GM18861 (cell line): ENCODE data around the gene BLOC1S1.
A peak's percentile ranks its signal among the peaks of the same experiment; 100 is the strongest.

Experiments used
- ATAC-seq: cut with Tn5 transposase; IDR thresholded peaks from one replicate; pipeline ENCODE4 v1.9.1; 2021; ENCODE audit not compliant: unreplicated experiment

BLOC1S1 gene

DNA sequence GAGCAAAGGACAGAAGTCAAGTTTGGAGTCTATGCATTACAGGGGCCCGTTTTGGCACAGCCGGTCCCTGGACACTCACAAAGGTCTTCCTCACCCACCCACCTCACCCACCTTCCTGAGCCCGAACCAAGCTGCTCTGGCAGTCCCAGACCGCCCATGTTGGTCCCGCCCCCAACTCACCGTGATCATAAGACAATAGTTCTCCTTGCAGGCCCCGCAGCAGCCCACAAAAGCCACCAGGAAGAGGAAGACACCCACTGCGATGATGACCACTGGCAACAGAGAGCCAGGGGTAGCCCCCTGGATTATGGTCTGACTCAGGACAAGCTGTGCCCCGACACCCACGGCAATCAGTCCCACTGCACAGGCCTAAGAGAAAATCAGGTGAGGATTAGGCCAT, 11.1 kb downstream of the BLOC1S1 start:
- no peak for ATAC-seq

DNA sequence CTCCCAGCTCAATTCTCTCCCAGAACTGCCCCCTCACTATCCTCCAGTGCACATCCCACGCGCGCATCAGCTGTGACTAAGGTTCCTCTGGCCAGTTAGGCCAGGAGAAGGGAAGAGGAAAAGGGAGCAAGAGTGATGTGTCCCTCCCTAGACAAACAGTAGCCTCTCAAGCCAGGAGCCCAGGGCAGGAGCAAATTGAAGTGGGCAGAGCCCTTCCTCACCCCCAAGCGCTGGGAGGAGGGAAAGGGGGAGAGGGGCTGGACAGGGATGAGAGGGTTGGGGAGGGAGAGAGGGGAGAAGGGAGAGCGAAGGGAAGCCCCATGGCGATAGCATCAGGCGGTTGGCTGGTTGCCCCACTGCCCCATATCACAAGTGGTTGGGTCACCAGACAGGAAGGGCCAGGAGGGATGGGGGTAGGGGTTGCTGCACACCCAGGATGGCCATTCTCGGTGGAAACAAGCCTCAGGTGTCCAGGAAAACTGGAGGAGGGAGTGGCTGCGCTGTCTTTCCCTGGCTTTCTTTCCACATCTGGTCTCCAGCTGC, 11.9 kb downstream of the BLOC1S1 start:
- ATAC-seq = no peak

DNA sequence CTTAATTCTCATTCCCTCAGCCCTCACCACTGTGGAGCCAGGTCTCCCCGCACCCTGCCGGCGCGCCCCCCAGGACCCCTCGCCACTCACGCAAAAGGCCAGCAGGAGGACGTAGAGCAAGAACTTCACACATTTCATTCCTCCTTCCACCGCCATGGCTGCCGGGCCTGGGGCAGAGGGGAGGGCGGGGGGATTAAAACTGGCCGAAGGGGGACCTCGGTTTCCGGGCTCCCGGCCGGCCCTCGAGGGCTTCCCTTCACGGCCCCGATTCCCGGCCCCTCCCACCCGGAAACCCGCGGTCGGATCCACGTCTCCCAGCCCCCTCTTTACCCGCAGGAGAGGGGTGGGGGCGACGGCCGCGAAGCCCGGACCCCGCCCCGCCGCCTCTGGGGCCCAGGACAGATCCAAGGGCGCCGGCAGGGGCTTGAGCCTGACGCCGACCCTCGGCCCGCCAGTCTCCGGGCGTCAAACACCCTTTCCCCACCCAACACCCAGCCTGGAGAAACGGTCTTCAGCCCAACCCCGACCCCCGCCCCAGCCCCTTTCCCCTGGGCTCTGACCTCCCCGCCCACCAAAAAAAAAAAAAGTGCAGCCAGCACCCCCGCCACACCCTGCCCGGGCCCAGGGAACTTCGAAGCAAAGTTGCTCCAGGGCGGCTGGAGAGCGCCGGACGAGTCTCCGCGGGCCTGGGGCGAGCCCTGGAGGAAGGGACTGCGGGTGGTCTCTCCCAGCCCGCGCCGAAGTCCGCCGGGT, 12.5 kb downstream of the BLOC1S1 start:
- no peak for ATAC-seq

DNA sequence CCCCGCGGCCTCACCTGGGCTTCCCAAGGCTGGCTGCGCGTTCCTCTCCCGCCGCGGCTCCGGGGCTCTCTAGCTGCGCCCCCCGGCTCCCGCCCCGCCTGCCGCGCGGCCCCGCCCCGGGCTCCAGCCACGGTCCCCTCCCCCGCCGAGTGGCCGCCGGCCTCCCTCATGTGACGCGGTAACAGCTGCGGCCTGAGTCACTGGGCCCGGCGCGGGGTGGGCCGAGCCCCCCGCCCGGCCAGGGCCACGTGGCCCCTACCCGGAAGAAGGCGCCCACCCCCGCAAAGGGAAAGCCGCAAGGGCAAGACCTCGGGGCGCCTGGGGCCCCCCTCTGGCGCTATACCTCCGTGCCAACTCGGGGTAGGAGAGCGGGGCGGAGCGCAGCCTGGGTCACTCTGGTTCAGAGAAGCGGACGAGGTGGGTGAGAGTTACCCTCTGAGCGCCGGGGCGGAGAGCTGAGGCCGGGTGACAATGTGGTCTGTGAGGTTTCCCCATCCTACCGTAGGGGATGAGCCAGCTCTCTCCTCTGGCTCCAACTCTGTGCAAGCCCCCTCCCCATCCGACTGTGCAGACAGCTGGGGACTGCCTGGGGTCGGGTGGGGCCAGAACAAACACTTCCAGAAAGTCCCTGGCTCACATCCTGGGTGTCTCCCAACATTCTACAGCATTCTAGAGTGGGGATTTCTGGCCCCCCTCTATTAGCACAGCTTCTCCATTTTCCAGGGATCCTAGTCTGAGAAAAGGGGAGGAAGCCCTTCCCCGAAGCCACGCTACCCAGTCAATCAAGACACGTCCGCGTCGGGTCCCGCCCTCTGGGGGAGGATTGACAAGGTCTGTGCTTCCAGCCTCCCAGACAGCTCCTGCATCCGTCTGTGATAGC, 13.3 kb downstream of the BLOC1S1 start, which contains the start of gene CD63:
TSS of gene CD63 (minus strand) at position 71 of the 880 bp plus-strand sequence. CDS start 668 bp downstream, outside the sequence.
- ATAC-seq = peak; percentile 61

DNA sequence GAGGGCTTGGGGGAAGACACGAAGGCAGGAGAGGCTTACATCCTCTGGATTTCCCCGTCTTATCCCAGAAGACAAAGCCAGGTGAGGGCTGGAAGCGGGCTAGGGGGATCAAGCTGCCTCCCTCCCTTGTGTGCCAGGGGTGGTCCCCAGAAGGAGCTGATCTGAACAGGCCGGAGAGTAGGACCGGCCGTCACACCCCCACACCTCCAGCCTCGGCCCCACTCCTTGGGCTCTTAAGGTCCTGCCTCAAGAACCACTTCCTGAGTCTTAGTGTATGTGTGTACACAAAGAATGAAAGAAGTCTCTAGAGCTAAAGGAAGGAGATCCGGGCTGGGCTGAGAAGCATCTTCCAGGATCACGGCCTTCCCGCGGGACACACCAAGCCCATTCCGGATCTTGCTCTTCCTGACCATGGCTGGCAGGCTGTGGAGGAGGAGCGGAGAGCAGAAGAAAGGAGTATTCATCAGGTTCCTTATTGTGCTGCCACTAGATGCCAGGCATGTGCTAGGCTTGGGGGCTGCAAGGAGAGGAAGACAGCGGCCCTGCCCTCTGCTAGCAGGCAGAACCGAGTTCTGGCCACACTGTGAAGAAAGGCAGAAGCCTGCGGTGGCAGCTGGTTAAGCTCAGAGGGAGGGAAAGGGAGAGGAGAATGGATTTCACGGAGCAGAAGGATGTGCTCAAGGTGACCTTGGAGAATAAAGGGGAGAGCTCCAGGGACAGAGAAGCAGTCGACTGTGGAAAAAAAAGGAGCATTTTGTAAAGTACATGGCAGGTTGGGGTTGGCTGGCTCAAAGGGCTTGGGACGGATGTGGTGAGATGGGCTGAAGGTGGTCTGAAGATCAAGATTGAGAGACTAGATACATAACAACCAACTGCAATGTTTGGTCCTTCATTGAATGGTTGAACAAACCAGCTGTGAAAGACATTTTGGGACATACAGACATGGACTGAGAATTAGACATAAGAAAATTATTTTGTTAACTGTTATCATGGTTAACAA, 14.3 kb downstream of the BLOC1S1 start:
- ATAC-seq = peak; percentile 29

DNA sequence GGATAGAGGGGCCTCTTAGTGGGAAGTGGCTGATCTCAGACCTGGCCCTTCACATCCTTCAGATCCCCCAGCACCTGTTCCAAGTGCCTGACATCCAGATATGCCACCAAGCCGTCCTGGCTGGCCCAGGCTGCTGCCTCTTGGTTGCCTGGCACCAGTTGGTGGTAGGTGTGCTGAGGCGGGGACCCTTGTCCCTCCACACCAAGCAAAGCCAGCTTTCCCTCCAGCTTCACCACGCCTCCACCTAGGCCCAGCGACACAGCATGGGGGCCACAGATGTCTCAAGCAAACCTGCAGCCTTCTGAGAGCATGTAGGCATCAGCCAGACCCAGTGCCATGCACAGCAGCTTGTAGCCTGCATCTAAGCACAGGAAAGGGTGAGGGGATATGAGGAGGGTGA, 16.4 kb downstream of the BLOC1S1 start:
- ATAC-seq = no peak

DNA sequence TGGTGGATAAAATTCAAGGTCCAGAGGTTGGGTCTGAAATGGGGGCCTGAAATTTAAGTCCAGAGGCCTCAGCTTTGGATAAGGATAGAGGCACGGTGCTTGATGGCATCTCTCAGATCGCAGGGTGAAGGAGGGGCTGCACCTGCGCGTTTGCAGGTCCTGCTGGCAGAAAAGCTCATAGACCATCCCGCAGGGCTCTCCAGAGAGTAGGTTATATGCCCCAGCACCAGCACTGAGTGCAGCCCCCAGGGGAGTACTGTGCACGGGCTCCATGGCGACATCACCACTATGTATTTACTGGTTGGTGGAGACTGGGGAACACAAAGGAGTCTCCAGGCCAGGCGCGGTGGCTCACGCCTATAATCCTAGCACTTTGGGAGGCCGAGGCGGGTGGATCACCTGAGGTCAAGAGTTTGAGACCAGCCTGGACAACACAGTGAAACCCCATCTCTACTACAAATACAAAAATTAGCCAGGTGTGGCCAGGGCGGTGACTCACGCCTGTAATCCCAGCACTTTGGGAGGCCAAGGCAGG, 17.2 kb downstream of the BLOC1S1 start:
- ATAC-seq = no peak

DNA sequence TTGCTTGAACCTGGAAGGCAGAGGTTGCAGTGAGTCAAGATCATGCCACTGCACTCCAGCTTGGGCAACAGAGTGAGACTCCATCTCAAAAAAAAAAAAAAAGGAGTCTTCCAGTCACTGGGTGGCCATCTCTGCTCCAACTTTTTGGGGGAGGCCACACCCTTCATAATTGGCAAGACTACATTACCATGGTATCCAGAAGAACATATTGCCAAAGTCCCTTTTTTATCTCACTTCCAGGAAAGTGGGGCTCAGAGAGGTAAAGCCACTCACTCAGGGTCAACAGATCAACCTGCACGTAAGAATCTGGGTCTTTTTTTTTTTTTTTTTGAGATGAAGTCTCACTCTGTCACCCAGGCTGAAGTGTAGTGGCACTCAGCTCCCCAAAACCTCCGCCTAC, 18.0 kb downstream of the BLOC1S1 start:
- ATAC-seq = no peak

DNA sequence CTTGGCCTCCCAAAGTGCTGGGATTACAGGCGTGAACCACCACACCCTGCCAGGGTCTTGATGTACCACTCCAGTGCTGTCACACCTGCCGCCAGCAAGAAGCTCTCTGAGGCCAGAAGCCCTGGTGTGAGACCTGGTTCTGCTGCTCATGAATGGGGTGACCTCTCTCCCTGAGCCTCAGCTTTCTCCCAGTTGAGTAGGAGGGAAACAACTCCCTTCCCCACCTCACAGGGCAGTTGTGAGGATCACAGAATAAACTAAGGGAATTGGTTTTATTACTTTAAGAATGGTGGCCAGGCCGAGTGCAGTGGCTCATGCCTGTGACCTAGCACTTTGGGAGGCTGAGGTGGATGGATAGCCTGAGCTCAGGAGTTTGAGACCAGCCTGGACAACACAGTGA, 18.7 kb downstream of the BLOC1S1 start:
- no peak for ATAC-seq

DNA sequence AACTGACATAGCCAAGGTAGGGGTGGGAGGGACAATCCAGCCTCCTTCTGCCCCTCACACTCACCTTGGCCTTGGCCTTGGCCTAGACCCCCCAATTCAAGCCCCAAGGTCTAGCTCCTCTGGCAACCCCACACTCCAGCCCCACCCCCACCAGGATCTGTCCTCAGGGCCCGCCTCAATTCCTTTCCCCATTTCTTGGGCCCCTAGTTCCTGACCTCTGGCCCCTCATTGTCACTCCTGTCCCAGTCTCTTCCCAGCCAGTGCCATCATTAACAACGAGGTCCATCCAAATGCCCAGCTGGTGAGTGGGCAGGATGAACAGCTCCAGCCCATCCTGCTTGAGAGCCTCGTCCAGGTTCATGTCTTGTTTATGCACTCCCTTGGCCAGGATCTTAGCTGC, 20.2 kb downstream of the BLOC1S1 start:
- ATAC-seq = no peak

DNA sequence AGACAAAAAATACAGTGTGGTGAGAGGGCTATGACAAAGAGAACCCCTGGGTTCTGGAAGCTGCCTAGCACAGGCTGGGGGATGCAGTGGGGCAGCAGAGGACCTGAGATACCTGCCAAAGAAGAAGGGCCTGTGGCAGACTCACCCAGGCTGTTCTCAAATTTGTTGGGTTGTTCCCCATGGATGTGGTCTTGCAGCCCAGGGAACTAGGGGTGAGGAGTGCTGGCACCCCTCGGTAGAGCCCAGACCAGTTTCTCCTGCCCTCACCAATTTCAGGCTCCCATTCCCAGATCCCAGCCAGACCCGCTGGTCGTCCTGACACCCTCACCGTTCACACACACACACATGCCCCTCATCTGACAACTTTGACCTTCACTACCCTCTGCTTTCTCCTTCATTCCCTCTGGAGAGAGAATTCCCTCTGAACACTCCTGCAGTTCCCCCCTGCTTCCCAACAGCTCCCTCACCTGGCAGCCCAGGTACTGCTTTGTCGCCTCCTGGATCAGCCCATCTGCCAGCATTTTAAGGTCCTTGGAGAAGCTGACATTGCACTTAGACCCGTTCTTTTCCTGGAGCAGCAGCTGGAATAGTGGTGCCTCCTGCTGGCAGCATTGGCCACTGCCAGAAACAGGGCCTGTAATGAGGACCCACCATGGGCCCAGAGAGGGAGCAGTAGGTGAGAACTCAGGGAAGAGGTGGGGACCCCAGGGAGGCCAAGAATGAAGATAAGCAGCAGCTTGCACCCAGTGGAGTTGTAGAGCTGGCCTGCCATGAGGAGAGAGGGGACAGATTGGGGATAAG, 21.1 kb downstream of the BLOC1S1 start:
- peak; percentile 35 for ATAC-seq

DNA sequence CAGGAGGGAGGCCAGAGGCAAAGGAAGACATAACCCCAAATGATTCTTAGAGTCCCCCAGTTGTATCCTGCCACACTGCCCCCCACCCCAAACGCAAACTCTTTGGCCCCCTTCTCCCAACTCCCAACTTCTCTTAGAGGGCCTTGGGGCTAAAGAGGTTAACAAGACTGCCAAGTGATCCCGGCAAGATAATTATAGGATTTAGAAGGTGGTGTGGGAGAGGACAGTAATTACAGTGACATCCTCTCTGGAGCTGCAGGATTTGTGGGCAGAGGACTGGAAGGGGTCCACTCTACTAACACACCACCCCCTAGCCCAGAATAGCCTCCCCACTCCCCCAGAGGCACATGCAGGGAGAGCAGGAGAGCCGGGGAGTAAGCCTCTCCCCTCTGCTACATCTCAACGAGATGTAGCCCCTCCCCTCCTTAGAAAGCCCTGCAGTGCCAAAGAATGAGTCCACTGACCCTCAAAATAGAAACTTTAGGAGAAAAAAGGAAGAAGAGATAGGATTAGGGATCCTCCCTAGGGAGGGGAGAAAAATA, 21.8 kb downstream of the BLOC1S1 start:
- ATAC-seq = peak; percentile 8

DNA sequence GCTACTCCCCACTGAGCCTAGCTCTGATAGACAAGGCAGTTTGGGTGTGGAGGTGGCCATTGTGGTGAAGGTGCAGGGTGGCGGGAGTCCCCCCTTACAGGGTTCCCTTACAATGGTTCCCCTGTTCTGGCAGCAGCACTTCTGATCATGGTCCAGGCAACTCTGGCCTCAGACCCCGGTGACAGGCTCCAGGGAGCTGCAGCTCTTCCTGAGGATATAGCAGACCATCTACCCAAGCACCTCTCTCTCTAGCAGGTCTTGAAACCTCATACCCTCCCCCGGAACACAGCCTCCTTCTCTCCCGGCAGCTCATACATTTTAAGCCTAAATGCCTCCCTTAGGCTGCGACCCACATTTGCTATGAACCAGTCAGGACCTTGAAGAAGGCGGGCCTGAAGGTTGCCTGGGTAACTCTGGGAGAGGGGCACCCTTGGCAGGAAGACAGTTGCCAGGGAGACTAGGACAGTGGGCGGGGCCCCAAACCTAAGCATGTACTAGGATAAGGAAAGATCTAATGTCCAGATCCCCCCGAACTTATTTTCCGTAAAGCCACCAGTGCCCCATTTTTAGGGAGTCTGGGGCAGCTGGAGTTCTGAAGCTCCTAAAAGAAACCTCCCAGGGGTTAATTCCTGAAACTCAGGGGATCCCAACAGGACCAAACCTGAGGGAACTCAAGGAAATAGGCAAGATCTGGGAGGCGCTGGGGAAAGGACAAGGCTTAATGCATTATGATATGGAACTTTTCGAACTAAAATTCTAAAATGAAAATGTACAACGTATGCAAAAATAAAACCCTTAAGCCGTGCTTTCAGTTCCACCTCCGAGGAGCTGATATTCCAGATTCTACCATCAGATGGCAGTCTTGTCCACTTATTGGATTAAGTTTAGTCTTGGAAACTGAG, 22.5 kb downstream of the BLOC1S1 start:
- ATAC-seq = peak; percentile 73

DNA sequence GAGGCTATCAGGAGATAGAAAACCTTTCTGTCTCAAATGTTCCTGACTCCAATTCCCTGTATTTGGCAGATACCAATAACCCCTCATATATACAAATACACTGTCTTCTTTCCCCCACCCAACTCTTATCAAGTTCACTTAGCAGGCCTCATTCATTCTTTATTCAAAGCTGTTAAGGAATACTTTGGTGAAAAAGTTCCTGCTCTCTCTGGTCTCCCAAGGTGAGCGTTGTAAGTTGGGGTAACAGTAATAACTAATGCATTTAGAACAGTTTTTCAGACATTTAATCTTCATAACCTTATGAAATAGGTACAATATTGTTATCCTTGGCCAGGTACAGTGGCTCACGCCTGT, 23.2 kb downstream of the BLOC1S1 start:
- no peak for ATAC-seq

DNA sequence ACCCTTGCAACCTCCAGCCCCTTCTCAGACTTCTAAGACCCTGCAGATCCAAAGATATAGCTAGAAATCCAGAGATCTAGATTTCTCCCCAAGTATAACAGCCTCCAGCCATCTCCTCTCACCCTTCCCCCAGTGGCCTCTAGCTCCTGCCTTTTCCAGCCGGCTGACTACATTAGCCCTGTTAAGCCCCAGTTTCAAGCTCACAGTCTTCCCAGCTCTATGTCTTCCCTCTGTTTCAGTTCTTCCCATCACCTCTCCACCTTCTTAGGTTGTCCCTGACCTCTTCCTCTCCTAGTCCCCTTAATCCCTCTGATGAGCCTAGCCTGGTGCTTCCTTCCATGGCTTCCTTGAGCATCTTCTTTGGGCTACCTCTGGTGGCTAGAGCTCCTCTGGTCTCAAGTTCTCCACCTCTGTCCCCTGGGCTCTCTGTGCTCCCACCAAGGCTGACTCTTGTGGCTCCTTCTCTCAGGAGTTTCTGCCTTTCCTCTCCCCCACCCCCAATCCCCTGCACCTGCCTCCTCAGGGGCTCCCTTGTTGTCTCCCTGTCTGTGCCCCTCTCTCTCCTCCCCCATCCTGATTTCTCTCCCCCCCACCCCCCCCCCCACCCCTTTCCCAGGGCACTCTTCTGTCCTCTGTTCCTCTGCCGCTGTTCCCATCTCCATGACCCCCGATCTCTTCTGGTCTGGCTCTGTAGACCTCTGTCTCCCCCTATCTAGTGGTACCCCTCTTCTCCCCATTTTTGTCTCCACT, 26.3 kb downstream of the BLOC1S1 start:
- no peak for ATAC-seq

DNA sequence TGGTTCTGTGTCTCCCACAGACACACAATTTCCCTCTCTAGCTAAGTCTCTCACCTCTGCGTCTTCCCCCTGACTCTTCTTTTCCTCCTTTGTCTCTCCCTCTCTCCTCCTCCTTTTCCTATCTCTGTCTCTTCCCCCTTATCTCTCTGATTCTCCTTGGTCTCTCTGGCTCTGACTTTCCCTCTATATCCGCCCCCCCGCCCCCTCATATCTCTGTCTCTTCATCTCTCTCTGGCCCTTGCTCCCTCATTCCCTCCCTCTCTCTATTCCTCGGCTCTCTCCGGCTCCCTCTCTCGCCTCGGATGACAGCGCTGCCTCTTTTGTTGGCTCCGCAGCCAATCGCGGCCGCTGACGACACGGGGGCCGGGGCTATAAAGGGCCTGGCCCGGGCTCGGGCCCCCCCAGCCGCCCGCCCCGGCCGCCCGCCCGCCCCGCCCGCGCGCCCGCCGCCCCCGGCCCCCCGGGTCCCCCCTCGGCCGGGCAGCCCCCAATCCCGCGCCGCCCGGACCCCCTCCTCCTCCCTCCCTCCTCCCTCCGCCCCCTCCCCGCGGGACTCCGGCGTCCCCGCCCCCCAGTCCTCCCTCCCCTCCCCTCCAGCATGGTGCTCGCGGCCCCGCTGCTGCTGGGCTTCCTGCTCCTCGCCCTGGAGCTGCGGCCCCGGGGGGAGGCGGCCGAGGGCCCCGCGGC, 27.0 kb downstream of the BLOC1S1 start, which contains the start of gene GDF11:
TSS of gene GDF11 (plus strand) at position 404 of the 687 bp plus-strand sequence. CDS start at position 599, 195 bp downstream.
- peak; percentile 27 for ATAC-seq
